ENCODE results near the gene IL18BP. TPM values are rescaled to one million over a fixed set of nuclear protein-coding genes. Genes with fewer than 3 reads are reported as not detected.

IL18BP gene
- total and polyA plus RNA-seq, 10 of the 15 experiments (the other 5 are each of a cell fraction or from before 2014, with no cell fraction given) = 2.6 to 18.1 (median 10.7) TPM

DNA sequence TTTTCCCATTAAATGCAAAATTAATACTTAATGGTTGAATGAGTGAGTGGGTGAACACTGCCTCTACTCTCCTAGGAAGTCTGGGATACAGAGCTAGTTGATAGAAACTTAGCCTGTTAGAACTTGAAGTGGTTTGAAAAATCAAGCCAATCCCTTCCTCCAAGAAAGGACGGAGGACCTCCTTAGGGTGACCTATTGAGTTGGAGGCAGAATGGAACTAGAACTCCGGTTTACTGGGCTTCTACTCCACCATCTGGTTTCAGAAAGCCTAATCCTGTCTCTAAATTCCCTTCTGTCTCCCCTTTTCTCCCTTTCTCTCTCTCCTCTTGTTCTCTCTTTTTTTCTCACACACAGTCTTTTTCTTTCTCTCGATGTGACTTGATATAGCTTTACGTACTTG, 19.6 kb upstream of the IL18BP start:
- 99% methylated on average over 4 of the region's 4 CpGs for WGBS (ENCODE audit: insufficient coverage, insufficient replicate concordance, low lambda C conversion rate, missing lambda C conversion rate)
- H4K20me1 ChIP-seq (ENCODE audit: control insufficient read depth, insufficient read depth) = no peaks in the 10 kb centered on the region
- TF ChIP-seq ZZZ3 (IDR thresholded peaks at IDR 0.05; ENCODE audit: control insufficient read depth, insufficient read length, low read depth) = no peak
- TF ChIP-seq, protein P1, sequence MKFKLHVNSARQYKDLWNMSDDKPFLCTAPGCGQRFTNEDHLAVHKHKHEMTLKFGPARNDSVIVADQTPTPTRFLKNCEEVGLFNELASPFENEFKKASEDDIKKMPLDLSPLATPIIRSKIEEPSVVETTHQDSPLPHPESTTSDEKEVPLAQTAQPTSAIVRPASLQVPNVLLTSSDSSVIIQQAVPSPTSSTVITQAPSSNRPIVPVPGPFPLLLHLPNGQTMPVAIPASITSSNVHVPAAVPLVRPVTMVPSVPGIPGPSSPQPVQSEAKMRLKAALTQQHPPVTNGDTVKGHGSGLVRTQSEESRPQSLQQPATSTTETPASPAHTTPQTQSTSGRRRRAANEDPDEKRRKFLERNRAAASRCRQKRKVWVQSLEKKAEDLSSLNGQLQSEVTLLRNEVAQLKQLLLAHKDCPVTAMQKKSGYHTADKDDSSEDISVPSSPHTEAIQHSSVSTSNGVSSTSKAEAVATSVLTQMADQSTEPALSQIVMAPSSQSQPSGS (IDR thresholded peaks at IDR 0.05; ENCODE audit: low read length) = no peak
- TF ChIP-seq, protein P2, sequence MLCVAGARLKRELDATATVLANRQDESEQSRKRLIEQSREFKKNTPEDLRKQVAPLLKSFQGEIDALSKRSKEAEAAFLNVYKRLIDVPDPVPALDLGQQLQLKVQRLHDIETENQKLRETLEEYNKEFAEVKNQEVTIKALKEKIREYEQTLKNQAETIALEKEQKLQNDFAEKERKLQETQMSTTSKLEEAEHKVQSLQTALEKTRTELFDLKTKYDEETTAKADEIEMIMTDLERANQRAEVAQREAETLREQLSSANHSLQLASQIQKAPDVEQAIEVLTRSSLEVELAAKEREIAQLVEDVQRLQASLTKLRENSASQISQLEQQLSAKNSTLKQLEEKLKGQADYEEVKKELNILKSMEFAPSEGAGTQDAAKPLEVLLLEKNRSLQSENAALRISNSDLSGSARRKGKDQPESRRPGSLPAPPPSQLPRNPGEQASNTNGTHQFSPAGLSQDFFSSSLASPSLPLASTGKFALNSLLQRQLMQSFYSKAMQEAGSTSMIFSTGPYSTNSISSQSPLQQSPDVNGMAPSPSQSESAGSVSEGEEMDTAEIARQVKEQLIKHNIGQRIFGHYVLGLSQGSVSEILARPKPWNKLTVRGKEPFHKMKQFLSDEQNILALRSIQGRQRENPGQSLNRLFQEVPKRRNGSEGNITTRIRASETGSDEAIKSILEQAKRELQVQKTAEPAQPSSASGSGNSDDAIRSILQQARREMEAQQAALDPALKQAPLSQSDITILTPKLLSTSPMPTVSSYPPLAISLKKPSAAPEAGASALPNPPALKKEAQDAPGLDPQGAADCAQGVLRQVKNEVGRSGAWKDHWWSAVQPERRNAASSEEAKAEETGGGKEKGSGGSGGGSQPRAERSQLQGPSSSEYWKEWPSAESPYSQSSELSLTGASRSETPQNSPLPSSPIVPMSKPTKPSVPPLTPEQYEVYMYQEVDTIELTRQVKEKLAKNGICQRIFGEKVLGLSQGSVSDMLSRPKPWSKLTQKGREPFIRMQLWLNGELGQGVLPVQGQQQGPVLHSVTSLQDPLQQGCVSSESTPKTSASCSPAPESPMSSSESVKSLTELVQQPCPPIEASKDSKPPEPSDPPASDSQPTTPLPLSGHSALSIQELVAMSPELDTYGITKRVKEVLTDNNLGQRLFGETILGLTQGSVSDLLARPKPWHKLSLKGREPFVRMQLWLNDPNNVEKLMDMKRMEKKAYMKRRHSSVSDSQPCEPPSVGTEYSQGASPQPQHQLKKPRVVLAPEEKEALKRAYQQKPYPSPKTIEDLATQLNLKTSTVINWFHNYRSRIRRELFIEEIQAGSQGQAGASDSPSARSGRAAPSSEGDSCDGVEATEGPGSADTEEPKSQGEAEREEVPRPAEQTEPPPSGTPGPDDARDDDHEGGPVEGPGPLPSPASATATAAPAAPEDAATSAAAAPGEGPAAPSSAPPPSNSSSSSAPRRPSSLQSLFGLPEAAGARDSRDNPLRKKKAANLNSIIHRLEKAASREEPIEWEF (IDR thresholded peaks at IDR 0.05; ENCODE audit: insufficient replicate concordance, low read depth, low read length) = no peak
- no peak for TF ChIP-seq STAT3 (IDR thresholded peaks at IDR 0.05; ENCODE audit: low read depth, low read length)
- no peak for TF ChIP-seq SUPT20H (IDR thresholded peaks at IDR 0.05; ENCODE audit: borderline replicate concordance, control insufficient read depth, low read depth, low read length)
- TF ChIP-seq POLR2AphosphoS5 (IDR thresholded peaks at IDR 0.05; ENCODE audit: low read length) = no peak
- TF ChIP-seq ZBTB33 (IDR thresholded peaks at IDR 0.05) = no peak
- TF ChIP-seq RFX5 (IDR thresholded peaks at IDR 0.05; ENCODE audit: low read depth, low read length) = no peak
- TF ChIP-seq SIN3A (IDR thresholded peaks at IDR 0.05; ENCODE audit: low read depth, low read length) = no peak
- TF ChIP-seq HCFC1 (IDR thresholded peaks at IDR 0.05; ENCODE audit: low read length) = no peak
- no peak for TF ChIP-seq BCL3 (IDR thresholded peaks at IDR 0.05; ENCODE audit: borderline replicate concordance, insufficient read depth, low read depth, low read length, poor library complexity, severe bottlenecking)
- TF ChIP-seq CHD4 (IDR thresholded peaks at IDR 0.05) = no peak
- no peak for TF ChIP-seq TARDBP (IDR thresholded peaks at IDR 0.05; ENCODE audit: borderline replicate concordance)
- no peak for TF ChIP-seq TBL1XR1 (IDR thresholded peaks at IDR 0.05; ENCODE audit: low read depth, low read length)
- TF ChIP-seq ZNF384 (IDR thresholded peaks at IDR 0.05; ENCODE audit: borderline replicate concordance, low read depth, low read length) = no peak
- ChIA-PET CTCF (interaction anchor here (1.0 to 9.1 kb wide), 24 partner anchors 9 to 469 kb away, joined by 3 to 138 read pairs (median 12); partner anchors contain the start of genes IL18BP, RNF121 and XNDC1N), SMC1A (ENCODE audit: uncharacterized antibody, unreplicated experiment) (interaction anchor here (0.7 to 5.6 kb wide), 16 partner anchors 10 to 452 kb away, joined by 3 to 67 read pairs (median 10); partner anchors contain the start of genes ANAPC15, IL18BP, RNF121 and XNDC1N), RAD21 (ENCODE audit: unreplicated experiment) (interaction anchor here (0.7 to 3.7 kb wide), 15 partner anchors 9 to 452 kb away, joined by 3 to 51 read pairs (median 8); partner anchors contain the start of genes ANAPC15, IL18BP, RNF121 and XNDC1N), POLR2A (interaction anchor here (0.9 to 1.4 kb wide), 5 partner anchors 9 to 165 kb away, joined by 3 to 11 read pairs (median 4); no protein-coding TSS in a partner anchor)
- H3K36me3 ChIP-seq (ENCODE audit: control insufficient read depth in 2 of 2, insufficient read depth in 2 of 2, low read length in 1 of 2) = peaks cover 9 to 28% of the 10 kb centered on the region in 2 experiments
- no peak overlapping the region for H3K4me2 ChIP-seq (ENCODE audit: control insufficient read depth, insufficient read depth)
- FAIRE-seq (no peak), ATAC-seq (no peak), DNase-seq (ENCODE audit: low read depth, low spot score) (no peak)
- intact Hi-C loops (cut with micrococcal nuclease; ENCODE audit: unreplicated experiment) (loop anchor here (2.0 kb wide), 1 partner anchor 166 kb away; no protein-coding TSS in a partner anchor), in situ Hi-C loops (cut with MboI) (no loop called here)
- no TSS peak for BruUV-seq (replicated peaks)
- peaks cover 10% of the 10 kb centered on the region for H3K4me1 ChIP-seq (ENCODE audit: control insufficient read depth, insufficient read depth, low read length)
- no peaks in the 10 kb centered on the region for H3K9me3 ChIP-seq (replicated peaks; ENCODE audit: control insufficient read depth, insufficient read depth, low read length)
- no peak overlapping the region for H3K27ac ChIP-seq (ENCODE audit: control insufficient read depth, insufficient read depth)
- H3K27me3 ChIP-seq (replicated peaks in 1 of 2; ENCODE audit: control insufficient read depth in 2 of 2, insufficient read depth in 2 of 2, low read length in 1 of 2) = no peaks in the 10 kb centered on the region
- no peak overlapping the region for H2AFZ ChIP-seq (ENCODE audit: control insufficient read depth, low read depth, low read length)
- no peaks in the 10 kb centered on the region for H3K79me2 ChIP-seq (ENCODE audit: control insufficient read depth, insufficient read depth, low read length)
- no peak overlapping the region for H3K9ac ChIP-seq (ENCODE audit: control insufficient read depth, insufficient read depth, low read length)
- no peak overlapping the region for H3K4me3 ChIP-seq

Measured in GM12878 (cell line).